GM13977 (cell line): Measurements from ENCODE around the gene BEND6.

Experiments used
- DNase-seq: peaks from one replicate; pipeline ENCODE4 v3.0.0; 2012; ENCODE audit warnings: low spot score
- CTCF ChIP-seq: IDR thresholded peaks from 2 replicates; pipeline ENCODE4 v1.5.1; 2012; ENCODE audit warnings: mild to moderate bottlenecking, control low read depth; ENCODE audit not compliant: insufficient read depth; ENCODE audit errors: extremely low read depth, missing control alignments
- in situ Hi-C: fragments of 300-500 bp; cut with MboI; formaldehyde crosslinking; loops from one replicate; pipeline ENCODE4 v1.12.0; 2022; ENCODE audit warnings: low sequenced_read_pairs, low pct_unique_long_range_greater_than_20kb, mixed read lengths, inconsistent platforms; ENCODE audit not compliant: unreplicated experiment

BEND6 gene

GRCh38 chr6:56970849-56971248 is 15.9 kb downstream of the BEND6 start:
- DNase-seq: no peak
- TF ChIP-seq CTCF: no peak
- in situ Hi-C loops: no loop called here

DNA sequence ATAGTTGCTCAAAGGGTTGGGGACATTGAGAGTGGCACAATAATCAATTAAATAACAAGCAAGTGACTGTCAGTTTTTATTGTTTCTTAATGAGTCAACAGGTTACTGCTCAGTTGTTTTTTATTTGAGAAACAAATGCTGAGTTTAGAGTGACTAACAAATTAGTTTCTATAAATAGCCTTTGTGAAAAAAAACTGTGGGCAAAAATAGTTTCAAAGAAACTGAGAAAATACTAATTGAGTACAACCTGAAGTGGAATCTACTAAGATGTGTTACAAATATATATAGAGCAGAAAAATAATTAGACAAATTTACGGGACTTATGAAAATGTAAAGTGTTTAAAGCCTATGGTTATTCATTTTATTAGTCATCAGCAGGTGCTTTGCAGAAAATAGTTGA is 22.3 kb downstream of the BEND6 start:
- in situ Hi-C loops: no loop called here
- no peak for DNase-seq
- TF ChIP-seq CTCF: no peak

DNA sequence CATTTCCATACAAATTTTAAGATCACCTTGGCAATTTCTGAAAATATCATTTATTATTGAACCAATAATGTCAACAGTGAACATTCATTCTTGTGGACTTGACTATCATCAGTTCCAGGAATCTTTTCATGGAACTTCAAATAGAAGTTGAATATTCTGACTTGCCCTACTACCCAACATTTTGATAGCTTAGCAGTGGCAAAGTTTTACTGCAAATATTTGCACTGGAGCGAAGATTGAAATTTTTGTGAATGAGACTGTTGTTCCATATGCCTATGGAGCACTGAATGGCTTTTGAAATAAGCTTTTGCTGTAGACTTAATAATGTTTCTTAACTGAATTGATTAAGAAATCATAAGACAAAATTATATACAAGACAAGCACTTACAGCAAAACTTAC is 23.6 kb downstream of the BEND6 start:
- DNase-seq: no peak
- in situ Hi-C loops: no loop called here
- TF ChIP-seq CTCF: no peak

GRCh38 chr6:56984361-56984760 is 29.5 kb downstream of the BEND6 start:
- TF ChIP-seq CTCF: no peak
- in situ Hi-C loops: no loop called here
- no peak for DNase-seq

DNA sequence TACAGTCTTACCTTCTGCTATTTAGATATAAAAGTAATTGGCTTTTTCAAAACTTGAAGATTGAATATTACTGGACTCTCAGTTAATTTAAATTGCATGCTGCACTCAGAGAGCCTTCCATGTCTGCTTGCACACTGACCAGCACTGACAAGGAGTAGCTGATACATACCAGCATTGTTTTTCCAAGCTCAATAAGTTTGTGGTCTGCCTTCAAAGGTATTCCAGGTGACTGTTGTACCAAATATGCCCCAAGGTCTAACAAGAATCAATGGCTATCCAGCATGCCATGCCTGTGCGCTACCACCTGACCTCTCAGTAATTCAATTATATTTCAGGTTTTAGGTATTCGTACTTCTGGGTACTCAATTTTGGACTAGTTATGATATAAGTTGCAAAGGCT is 30.0 kb downstream of the BEND6 start:
- in situ Hi-C loops: no loop called here
- DNase-seq: no peak
- no peak for TF ChIP-seq CTCF

DNA sequence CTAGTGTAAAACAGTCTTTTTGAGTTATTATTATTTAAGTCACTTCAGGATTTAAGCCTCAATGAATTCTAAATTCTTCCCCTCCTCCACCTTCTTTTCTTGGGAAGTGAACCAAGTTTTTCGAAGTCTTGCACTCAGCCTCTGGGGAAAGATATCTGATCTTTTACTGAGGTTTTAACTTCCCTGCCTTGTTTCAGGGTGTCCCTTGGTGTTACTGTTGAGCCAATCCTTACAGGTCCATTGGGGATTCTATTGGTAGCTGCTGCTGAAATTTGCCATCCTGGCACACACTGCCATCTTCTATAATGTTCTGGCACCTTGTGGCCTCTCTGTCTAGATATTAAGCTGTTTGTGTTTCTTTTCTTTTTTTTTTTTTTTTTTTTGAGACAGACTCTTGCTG is 31.7 kb downstream of the BEND6 start:
- TF ChIP-seq CTCF: no peak
- DNase-seq: no peak
- in situ Hi-C loops: no loop called here

DNA sequence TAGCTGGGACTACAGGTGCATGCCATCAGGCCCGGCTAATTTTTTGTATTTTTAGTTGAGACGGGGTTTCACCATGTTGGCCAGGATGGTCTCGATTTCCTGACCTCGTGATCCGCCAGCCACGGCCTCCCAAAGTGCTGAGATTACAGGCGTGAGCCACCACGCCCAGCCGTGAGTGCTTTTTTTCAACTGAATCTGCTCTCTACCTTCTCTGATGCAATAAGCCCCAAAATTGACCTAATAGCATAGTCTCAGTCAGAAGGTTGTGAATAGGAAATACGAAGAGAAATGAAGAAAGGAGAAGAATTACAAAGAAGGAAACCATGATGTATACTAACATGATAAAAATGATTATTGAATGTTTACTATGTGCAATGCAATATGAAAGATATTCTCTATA is 33.2 kb downstream of the BEND6 start:
- no peak for DNase-seq
- no peak for TF ChIP-seq CTCF

More for the DNA sequence above, 33.2 kb downstream of the BEND6 start:
- in situ Hi-C loops: no loop called here
